AG04449 (cell line): Measurements from ENCODE around the gene SAMSN1.

Experiments used
- CTCF ChIA-PET: fragments of 350-600 bp; formaldehyde crosslinking; extraction: SDS; loops from one replicate; lab custom pipeline; 2021; ENCODE audit warnings: antibody characterized with exemption; lab: Yijun Ruan, JAX
- POLR2A ChIA-PET: fragments of 400-600, 350-600 bp; formaldehyde crosslinking; extraction: SDS; loops from one replicate; lab custom pipeline; 2020; ENCODE audit warnings: antibody characterized with exemption, inconsistent platforms; lab: Yijun Ruan, JAX
- DNase-seq: peaks from one replicate; pipeline ENCODE4 v3.0.0-alpha.2; 2010; ENCODE audit warnings: low read depth, low spot score
- H3K4me3 ChIP-seq: 2 replicates; pipeline ENCODE4 v1.5.1; 2011; ENCODE audit warnings: low read depth, mild to moderate bottlenecking, control low read depth, low read length
- CTCF ChIP-seq: IDR thresholded peaks from one replicate; pipeline ENCODE4 v1.5.1; 2011; ENCODE audit warnings: mild to moderate bottlenecking, moderate library complexity, low read length, control low read depth, inconsistent platforms; ENCODE audit not compliant: insufficient read depth; ENCODE audit errors: missing control alignments

SAMSN1 gene

GRCh38 chr21:14567331-14568279 is 21.5 kb upstream of the SAMSN1 start:
- TF ChIP-seq CTCF: no peak
- no peak for DNase-seq
- POLR2A ChIA-PET: no interaction called here
- CTCF ChIA-PET: no interaction called here
- no peak overlapping the region for H3K4me3 ChIP-seq

- ChIA-PET CTCF (no interaction called here), POLR2A (no interaction called here)
- TF ChIP-seq CTCF: no peak
- no peak overlapping the region for H3K4me3 ChIP-seq
- DNase-seq: no peak
Measured at GRCh38 chr21:14566894-14567293, 20.8 kb upstream of the SAMSN1 start.

- TF ChIP-seq CTCF: no peak
- H3K4me3 ChIP-seq: no peak overlapping the region
- ChIA-PET CTCF (no interaction called here), POLR2A (no interaction called here)
- no peak for DNase-seq
Measured at GRCh38 chr21:14562959-14563358, 16.8 kb upstream of the SAMSN1 start.

- CTCF ChIA-PET: no interaction called here
- POLR2A ChIA-PET: no interaction called here
- no peak overlapping the region for H3K4me3 ChIP-seq
Measured at GRCh38 chr21:14560555-14560954, 14.4 kb upstream of the SAMSN1 start.

GRCh38 chr21:14560139-14560538 is 14.0 kb upstream of the SAMSN1 start:
- TF ChIP-seq CTCF: no peak
- H3K4me3 ChIP-seq: no peak overlapping the region
- no peak for DNase-seq
- POLR2A ChIA-PET: no interaction called here
- CTCF ChIA-PET: no interaction called here

More at GRCh38 chr21:14560555-14560954, 14.4 kb upstream of the SAMSN1 start:
- no peak for TF ChIP-seq CTCF
- DNase-seq: no peak

GRCh38 chr21:14559102-14559501 is 13.0 kb upstream of the SAMSN1 start:
- H3K4me3 ChIP-seq: no peak overlapping the region
- TF ChIP-seq CTCF: no peak
- no peak for DNase-seq
- ChIA-PET POLR2A (no interaction called here), CTCF (no interaction called here)
